AG04450 (cell line): Measurements from ENCODE around the gene SLC37A1. TPM values are rescaled to one million over a fixed set of nuclear protein-coding genes. Genes with fewer than 3 reads are reported as not detected.

Experiments used
- CTCF ChIA-PET: fragments of 300-600, 350-600 bp; formaldehyde crosslinking; extraction: SDS; loops from one replicate; lab custom pipeline; 2022; ENCODE audit warnings: antibody characterized with exemption, inconsistent platforms; lab: Charles Lee
- POLR2A ChIA-PET: fragments of 350-600 bp; formaldehyde crosslinking; extraction: SDS; loops from one replicate; lab custom pipeline; 2021; ENCODE audit warnings: antibody characterized with exemption, inconsistent platforms; lab: Yijun Ruan, JAX
- DNase-seq: peaks from one replicate; pipeline ENCODE4 v3.0.0-alpha.2; 2011; ENCODE audit warnings: low read depth, low spot score
- H3K27ac ChIP-seq: one replicate; pipeline ENCODE4 v1.5.1; 2012; ENCODE audit warnings: low read depth, low read length, control low read depth
- H3K27me3 ChIP-seq: one replicate; pipeline ENCODE4 v1.6.0; 2012; ENCODE audit warnings: low read length; ENCODE audit not compliant: control insufficient read depth, insufficient read depth
- H3K4me3 ChIP-seq: 2 replicates; pipeline ENCODE4 v1.5.1; 2011; ENCODE audit warnings: mild to moderate bottlenecking, low read depth, low read length, control low read depth
- H3K9me3 ChIP-seq: 2 replicates; pipeline ENCODE4 v1.5.1; 2012; ENCODE audit warnings: low read length; ENCODE audit not compliant: control insufficient read depth, insufficient read depth
- CTCF ChIP-seq: IDR thresholded peaks from 2 replicates; pipeline ENCODE4 v1.5.1; 2011; ENCODE audit warnings: low read depth, low read length, control low read depth, inconsistent platforms
- polyA plus RNA-seq: library from polyadenylated mRNA; depleted of rRNA; stranded (reverse); fragments of >200 nt; gene quantifications from 2 replicates; pipeline ENCODE4 v1.2.3, GENCODE V29; 2011

Gene SLC37A1
- polyA plus RNA-seq, 1 experiment: 0.05 TPM

GRCh38 chr21:42543106-42543847, 29.6 kb downstream of the SLC37A1 start:
- TF ChIP-seq CTCF: no peak

GRCh38 chr21:42544544-42544943, 30.9 kb downstream of the SLC37A1 start:
- POLR2A ChIA-PET: no interaction called here

More at GRCh38 chr21:42543106-42543847, 29.6 kb downstream of the SLC37A1 start:
- Histone ChIP-seq H3K27me3 (peaks cover 1% of the 10 kb centered on the region), H3K4me3 (no peak overlapping the region), H3K9me3 (no peaks in the 10 kb centered on the region; the same call in 1 of the 2 replicates), H3K27ac (no peak overlapping the region)
- no peak for DNase-seq
- ChIA-PET POLR2A (no interaction called here), CTCF (no interaction called here)

GRCh38 chr21:42545317-42545716, 31.7 kb downstream of the SLC37A1 start:
- H3K27me3 ChIP-seq: no peaks in the 10 kb centered on the region

More at GRCh38 chr21:42544544-42544943, 30.9 kb downstream of the SLC37A1 start:
- DNase-seq: no peak
- no peak for TF ChIP-seq CTCF
- CTCF ChIA-PET: no interaction called here
- H3K27me3 ChIP-seq: no peaks in the 10 kb centered on the region
- H3K4me3 ChIP-seq: no peak overlapping the region
- no peak overlapping the region for H3K27ac ChIP-seq
- H3K9me3 ChIP-seq: no peaks in the 10 kb centered on the region; the same call in 1 of the 2 replicates

GRCh38 chr21:42545745-42546144, 32.1 kb downstream of the SLC37A1 start:
- no peak overlapping the region for H3K27ac ChIP-seq
- no peaks in the 10 kb centered on the region for H3K27me3 ChIP-seq
- POLR2A ChIA-PET: no interaction called here
- CTCF ChIA-PET: no interaction called here
- DNase-seq: no peak
- TF ChIP-seq CTCF: no peak
- no peaks in the 10 kb centered on the region; the same call in 1 of the 2 replicates for H3K9me3 ChIP-seq
- H3K4me3 ChIP-seq: no peak overlapping the region

More at GRCh38 chr21:42545317-42545716, 31.7 kb downstream of the SLC37A1 start:
- no peak for TF ChIP-seq CTCF
- Histone ChIP-seq H3K9me3 (no peaks in the 10 kb centered on the region; the same call in 1 of the 2 replicates), H3K27ac (no peak overlapping the region), H3K4me3 (no peak overlapping the region)
- CTCF ChIA-PET: no interaction called here
- DNase-seq: no peak
- POLR2A ChIA-PET: no interaction called here

GRCh38 chr21:42546433-42546832, 32.8 kb downstream of the SLC37A1 start:
- Histone ChIP-seq H3K27me3 (no peaks in the 10 kb centered on the region), H3K9me3 (no peaks in the 10 kb centered on the region; the same call in 1 of the 2 replicates), H3K27ac (no peak overlapping the region), H3K4me3 (no peak overlapping the region)
- CTCF ChIA-PET: no interaction called here
- TF ChIP-seq CTCF: no peak
- POLR2A ChIA-PET: no interaction called here
- DNase-seq: no peak
